GM21737 (cell line): Measurements from ENCODE around the gene MGAT5.

Experiments
- ATAC-seq: cut with Tn5 transposase; IDR thresholded peaks from one replicate; pipeline ENCODE4 v1.9.1; 2021; ENCODE audit warnings: mild to moderate bottlenecking, moderate library complexity; ENCODE audit not compliant: unreplicated experiment

MGAT5 gene

GRCh38 chr2:134411828-134412638 is 158.2 kb downstream of the MGAT5 start:
- ATAC-seq, result peak; percentile 95

- no peak for ATAC-seq
These were observed 158.7 kb downstream of the MGAT5 start for GRCh38 chr2:134412639-134412999.

- no peak for ATAC-seq
These were observed 159.6 kb downstream of the MGAT5 start for GRCh38 chr2:134413430-134413829.

GRCh38 chr2:134413912-134414311 is 160.0 kb downstream of the MGAT5 start:
- no peak for ATAC-seq

GRCh38 chr2:134416018-134416417 is 162.1 kb downstream of the MGAT5 start:
- ATAC-seq, result no peak

GRCh38 chr2:134416637-134417036 is 162.8 kb downstream of the MGAT5 start:
- no peak for ATAC-seq

- no peak for ATAC-seq
These were observed 164.2 kb downstream of the MGAT5 start for GRCh38 chr2:134417968-134418582.

- no peak for ATAC-seq
These were observed 166.4 kb downstream of the MGAT5 start for GRCh38 chr2:134420259-134420658.

- no peak for ATAC-seq
These were observed 167.0 kb downstream of the MGAT5 start for GRCh38 chr2:134420920-134421319.

GRCh38 chr2:134421556-134422328 is 167.9 kb downstream of the MGAT5 start:
- ATAC-seq, result no peak

- no peak for ATAC-seq
These were observed 172.0 kb downstream of the MGAT5 start for GRCh38 chr2:134425724-134426496.

GRCh38 chr2:134426721-134427120 is 172.8 kb downstream of the MGAT5 start:
- ATAC-seq, result no peak

- ATAC-seq, result no peak
These were observed 176.0 kb downstream of the MGAT5 start for GRCh38 chr2:134429886-134430285.

GRCh38 chr2:134431838-134432434 is 178.1 kb downstream of the MGAT5 start:
- ATAC-seq, result no peak

GRCh38 chr2:134432435-134432883 is 178.6 kb downstream of the MGAT5 start:
- ATAC-seq, result no peak

- no peak for ATAC-seq
These were observed 179.6 kb downstream of the MGAT5 start for GRCh38 chr2:134433469-134433868.

GRCh38 chr2:134433979-134434378 is 180.1 kb downstream of the MGAT5 start:
- no peak for ATAC-seq

- ATAC-seq, result no peak
These were observed 181.6 kb downstream of the MGAT5 start for GRCh38 chr2:134435505-134435904.

GRCh38 chr2:134435936-134436335 is 182.1 kb downstream of the MGAT5 start:
- ATAC-seq, result no peak

GRCh38 chr2:134436706-134437105 is 182.8 kb downstream of the MGAT5 start:
- ATAC-seq, result no peak

GRCh38 chr2:134438371-134438770 is 184.5 kb downstream of the MGAT5 start:
- no peak for ATAC-seq
